ENCODE data around the gene UBE2E1.

- TF ChIP-seq TAF1 (IDR thresholded peaks at IDR 0.05; ENCODE audit: low read depth), result no peak
- no peak for TF ChIP-seq MAX (IDR thresholded peaks at IDR 0.05)
- TF ChIP-seq EP300 (IDR thresholded peaks at IDR 0.05; ENCODE audit: borderline replicate concordance), result no peak
- no peak for TF ChIP-seq EGR1 (IDR thresholded peaks at IDR 0.05)
- no peak for TF ChIP-seq TCF12 (IDR thresholded peaks at IDR 0.05; ENCODE audit: low read depth)
Observed at GRCh38 chr3:23926246-23926645, 120.5 kb downstream of the UBE2E1 start.

Measured in Ishikawa (cell line).